ENCODE data around the gene CDYL2.
"Not testable (repeated sequence)": the region's sequence is repeated elsewhere in the genome, so short reads cannot be mapped to it uniquely, and the experiment has no call there.

Gene CDYL2

GRCh38 chr16:80806927-80807340, 2.5 kb upstream of the CDYL2 start:
- DNase-seq (ENCODE audit: low read depth) = peak; percentile 5

GRCh38 chr16:80806289-80806688, 1.9 kb upstream of the CDYL2 start:
- DNase-seq (ENCODE audit: low read depth) = no peak

GRCh38 chr16:80804056-80804525, 307 bp downstream of the CDYL2 start:
- peak; percentile 4 for DNase-seq (ENCODE audit: low read depth)

- no peak for DNase-seq (ENCODE audit: low read depth)
Observed at GRCh38 chr16:80803339-80804055, 901 bp downstream of the CDYL2 start.

- DNase-seq (ENCODE audit: low read depth) = no peak
Observed at GRCh38 chr16:80802902-80803301, 1.5 kb downstream of the CDYL2 start.

- DNase-seq (ENCODE audit: low read depth) = no peak
Observed at GRCh38 chr16:80802138-80802537, 2.3 kb downstream of the CDYL2 start.

GRCh38 chr16:80794071-80794470, 10.3 kb downstream of the CDYL2 start:
- DNase-seq (ENCODE audit: low read depth) = no peak

- no peak for DNase-seq (ENCODE audit: low read depth)
Observed at GRCh38 chr16:80792031-80792430, 12.4 kb downstream of the CDYL2 start.

GRCh38 chr16:80791411-80791810, 13.0 kb downstream of the CDYL2 start:
- no peak for DNase-seq (ENCODE audit: low read depth)

GRCh38 chr16:80790751-80791150, 13.6 kb downstream of the CDYL2 start:
- DNase-seq (ENCODE audit: low read depth) = no peak

- DNase-seq (ENCODE audit: low read depth) = no peak
Observed at GRCh38 chr16:80788027-80788426, 16.4 kb downstream of the CDYL2 start.

GRCh38 chr16:80786561-80786960, 17.8 kb downstream of the CDYL2 start:
- not testable (repeated sequence) for DNase-seq (ENCODE audit: low read depth)

GRCh38 chr16:80784951-80785350, 19.4 kb downstream of the CDYL2 start:
- DNase-seq (ENCODE audit: low read depth) = no peak

- no peak for DNase-seq (ENCODE audit: low read depth)
Observed at GRCh38 chr16:80778703-80779102, 25.7 kb downstream of the CDYL2 start.

GRCh38 chr16:80776856-80777255, 27.5 kb downstream of the CDYL2 start:
- no peak for DNase-seq (ENCODE audit: low read depth)

- DNase-seq (ENCODE audit: low read depth) = no peak
Observed at GRCh38 chr16:80775450-80775849, 28.9 kb downstream of the CDYL2 start.

GRCh38 chr16:80766798-80767197, 37.6 kb downstream of the CDYL2 start:
- no peak for DNase-seq (ENCODE audit: low read depth)

- no peak for DNase-seq (ENCODE audit: low read depth)
Observed at GRCh38 chr16:80759419-80760162, 44.8 kb downstream of the CDYL2 start.

GRCh38 chr16:80754476-80754875, 49.9 kb downstream of the CDYL2 start:
- no peak for DNase-seq (ENCODE audit: low read depth)

- no peak for DNase-seq (ENCODE audit: low read depth)
Observed at GRCh38 chr16:80752541-80752940, 51.9 kb downstream of the CDYL2 start.

- peak; percentile 27 for DNase-seq (ENCODE audit: low read depth)
Observed at GRCh38 chr16:80751167-80751566, 53.2 kb downstream of the CDYL2 start.

GRCh38 chr16:80746231-80746630, 58.2 kb downstream of the CDYL2 start:
- DNase-seq (ENCODE audit: low read depth) = no peak

GRCh38 chr16:80744856-80745255, 59.5 kb downstream of the CDYL2 start:
- no peak for DNase-seq (ENCODE audit: low read depth)

Data from fibroblast of the conjunctiva (primary cell).